Measurements from ENCODE around the gene BTC.

- TF ChIP-seq CTCF (IDR thresholded peaks at IDR 0.05) (no peak), EP300 (IDR thresholded peaks at IDR 0.05) (no peak), POLR2A (IDR thresholded peaks at IDR 0.05) (no peak)
Measured at GRCh38 chr4:74821541-74821940, 27.2 kb upstream of the BTC start.

Measured in stomach (tissue), 4 donors.